Heart right ventricle (tissue), 16 donors: ENCODE measurements around the gene CCDC182. TPM values are rescaled to one million over a fixed set of nuclear protein-coding genes. Genes with fewer than 3 reads are reported as not detected.

Experiments
- ATAC-seq, 8 donors: fragments of 200-7000 bp; cut with Tn5 transposase; one replicate each; pipeline ENCODE4 v1.9.1; 2020; ENCODE audit warnings: mild to moderate bottlenecking in 8 of 8, moderate library complexity in 8 of 8, moderate number of reproducible peaks in 1 of 8
- DNase-seq, 2 donors: peaks; one replicate each; pipeline ENCODE4 v3.0.0-alpha.2; 2020
- H3K27ac ChIP-seq, 10 donors: fragments of 200-600 bp; sonication (generic) in 2 of 10; one replicate each; pipeline versions ENCODE4 v1.5.0 to v1.8.0; 2020 to 2022; ENCODE audit warnings: mild to moderate bottlenecking in 3 of 10
- H3K27me3 ChIP-seq, 7 donors: fragments of 200-600 bp; one replicate each; pipeline ENCODE4 v1.8.0; 2021 to 2022; ENCODE audit warnings: mild to moderate bottlenecking in 2 of 7
- H3K36me3 ChIP-seq, 9 donors: fragments of 200-600 bp; sonication (generic) in 1 of 9; one replicate each; pipeline versions ENCODE4 v1.5.0 to v1.8.0; 2020 to 2022; ENCODE audit warnings: mild to moderate bottlenecking in 2 of 9
- H3K4me1 ChIP-seq, 9 donors: fragments of 200-600 bp; sonication (generic) in 1 of 9; one replicate each; pipeline versions ENCODE4 v1.5.0 to v1.8.0; 2020 to 2022; ENCODE audit warnings: mild to moderate bottlenecking in 4 of 9
- H3K4me3 ChIP-seq, 10 donors: fragments of 200-600 bp; sonication (generic) in 2 of 10; one replicate each; pipeline versions ENCODE4 v1.5.0 to v1.8.0; 2020 to 2022; ENCODE audit warnings: mild to moderate bottlenecking in 7 of 10, moderate library complexity in 2 of 10
- H3K9me3 ChIP-seq, 11 donors: fragments of 200-600 bp in 10 of 11; sonication (generic) in 2 of 11; one replicate each; pipeline versions ENCODE4 v1.5.0 to v1.8.0; 2013 to 2022; ENCODE audit warnings: mild to moderate bottlenecking in 2 of 11, control low read depth in 1 of 11, moderate library complexity in 1 of 11
- WGBS, 2 donors: extraction: QIAGEN DNeasy Blood & Tissue Kit; methylation state at CpG; one replicate each; pipeline ENCODE4 v1.1.7; 2013; ENCODE audit warnings: inconsistent platforms in 1 of 2; 5-methylcytosine and 5-hydroxymethylcytosine counted together
- intact Hi-C, 10 donors: fragments of 100-400 bp; cut with DNase I; formaldehyde crosslinking; loops; one replicate each; pipeline versions ENCODE4 v1.11.1 to v1.14.2; 2022
- polyA plus RNA-seq, 2 donors: library from polyadenylated mRNA; stranded (reverse); fragments of 200-250 nt; gene quantifications; one replicate each; pipeline ENCODE4 v1.2.3, GENCODE V29; 2013
- total RNA-seq, 10 donors: library from RNA; stranded (reverse); fragmentation: NEBNext Ultra II Directional in 3 of 10; extraction: Animal tissue kit (Norgen Biotek cat#: 25700) in 3 of 10; gene quantifications; one replicate each; pipeline versions ENCODE4 v1.2.1 to v1.2.4, GENCODE V29; 2021 to 2023
- TF ChIP-seq, protein P1 (sequence below), 9 donors: fragments of 200-600 bp; sonication (generic) in 2 of 9; IDR thresholded peaks; one replicate each; pipeline versions ENCODE4 v1.5.0 to v1.8.0; 2021 to 2022; ENCODE audit warnings: antibody characterized with exemption in 9 of 9, mild to moderate bottlenecking in 5 of 9, moderate library complexity in 1 of 9
- donor health status: Arrhythmogenic right ventricular cardiomyopathy.
- donor health status: ischemic (EF 13 %, LVEDD 7.1; RV severe dilation, severe dysfunction).
- donor health status: healthy with polysubstance abuse.
- donor health status: DM: no; HTN: yes; CAD: no.
- donor health status: DM: no; HTN: no; CAD: no.
- donor health status: ischemic (EF 25% LVEDD 6.9; RV normal size, moderate dysfunction).
- donor health status: ischemic (EF 25% LVEDD 5.7; RV mildly dilated, moderate dysfunction).
- donor health status: healthy.
- donor health status: DM: yes; HTN: yes; CAD: no.
- donor health status: Ischemic cardiomyopathy.
- donor health status: ischemic (EF 35%, LVEDD 5.7; RV mildly dilated, moderate dysfunction).
- donor health status: nonischemic (EF 11% LVEDD 7.7; RV severe dilation, severe dysfunction).
- donor health status: DM: yes; HTN: yes; CAD: no.
- donor health status: PGD.
- donor health status: ischemic (EF 29% LVEDD 5.4; RV normal size, mild dysfunction).
- donor health status: nonischemic (EF 23%, LVEDD 6.1; RV moderate dilation, normal function).

The CCDC182 gene
- total and polyA plus RNA-seq, 12 donors: not detected

DNA sequence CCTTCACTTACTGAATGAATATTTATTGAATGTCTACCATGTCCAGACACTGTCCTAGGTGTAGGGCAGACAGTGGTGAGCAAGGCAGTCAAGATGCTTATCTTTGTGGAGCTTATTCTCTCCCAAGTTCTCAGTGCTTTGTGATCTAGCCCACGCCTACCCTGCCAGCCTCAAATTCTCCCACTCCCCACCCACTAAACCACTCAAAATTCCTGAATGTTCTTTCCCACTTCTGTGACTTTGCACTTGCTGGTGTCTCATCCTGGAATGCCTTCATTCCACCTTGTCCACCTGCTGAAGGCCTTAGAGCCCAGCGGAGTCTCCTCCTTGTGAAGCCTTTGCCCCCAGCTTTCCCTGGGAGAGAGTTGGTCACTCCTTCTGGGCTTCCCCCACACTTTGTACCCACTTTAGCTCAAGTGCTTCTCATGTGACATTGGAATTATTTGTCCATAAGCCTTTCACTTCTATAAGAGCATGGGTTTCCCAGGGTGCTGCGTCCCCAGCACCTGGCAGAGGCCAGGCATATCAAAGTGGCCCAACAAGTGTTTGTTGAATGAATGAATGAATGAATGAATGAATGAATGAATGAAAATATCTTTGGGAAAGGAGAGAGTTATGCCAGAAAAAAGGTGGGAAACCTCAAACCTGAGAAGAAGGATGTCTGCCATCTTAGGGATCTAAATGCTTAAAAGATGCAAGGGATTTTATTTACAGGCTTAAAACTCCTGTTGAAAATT is 23.0 kb downstream of the CCDC182 start:
- WGBS, 2 donors: 94 to 96% methylated on average over 3 of the region's 3 CpGs
- no peak for ATAC-seq

DNA sequence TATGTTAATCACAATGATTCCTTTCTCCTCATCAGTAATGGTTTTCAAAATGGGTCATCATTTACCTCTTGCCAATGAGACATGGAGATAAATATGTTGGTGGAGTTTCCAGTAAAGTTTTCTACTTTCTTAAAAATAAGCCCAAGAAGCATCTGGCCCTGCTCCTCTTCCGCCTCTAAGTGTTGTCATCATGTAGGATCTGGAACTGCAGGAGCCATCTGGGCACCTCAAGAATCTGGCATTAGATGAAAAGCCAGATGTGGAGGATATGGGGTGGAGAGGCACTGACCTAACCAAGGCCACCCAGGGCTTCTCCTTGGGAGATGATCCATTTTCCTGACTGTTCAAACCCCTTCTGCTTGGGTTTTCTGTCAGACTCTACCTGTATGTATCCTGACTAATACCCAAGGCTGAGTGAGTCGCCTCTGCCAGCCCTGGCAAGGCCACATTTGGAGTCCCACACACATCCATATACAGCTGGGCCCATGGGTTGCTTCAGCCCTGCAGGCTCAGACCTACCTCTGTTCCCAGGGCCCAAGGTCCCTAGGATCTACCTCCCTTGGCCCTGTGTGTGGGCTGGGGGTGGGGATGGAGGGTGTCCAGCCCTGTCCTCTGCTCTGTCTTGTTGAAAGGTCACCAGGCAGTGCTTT is 24.6 kb downstream of the CCDC182 start:
- no peak for DNase-seq
- H3K27me3 ChIP-seq: peaks cover 0 to 3% (median 0%) of the 10 kb centered on the region in 7 donors
- no peaks in the 10 kb centered on the region for H3K36me3 ChIP-seq
- no peak overlapping the region for H3K4me3 ChIP-seq
- H3K9me3 ChIP-seq: no peaks in the 10 kb centered on the region
- intact Hi-C loops: no loop called here
- 92 to 96% methylated on average over 2 of the region's 2 CpGs for WGBS, 2 donors
- peak in 2 of 8 donors; percentile 45 to 47 for ATAC-seq
- TF ChIP-seq, protein P1, sequence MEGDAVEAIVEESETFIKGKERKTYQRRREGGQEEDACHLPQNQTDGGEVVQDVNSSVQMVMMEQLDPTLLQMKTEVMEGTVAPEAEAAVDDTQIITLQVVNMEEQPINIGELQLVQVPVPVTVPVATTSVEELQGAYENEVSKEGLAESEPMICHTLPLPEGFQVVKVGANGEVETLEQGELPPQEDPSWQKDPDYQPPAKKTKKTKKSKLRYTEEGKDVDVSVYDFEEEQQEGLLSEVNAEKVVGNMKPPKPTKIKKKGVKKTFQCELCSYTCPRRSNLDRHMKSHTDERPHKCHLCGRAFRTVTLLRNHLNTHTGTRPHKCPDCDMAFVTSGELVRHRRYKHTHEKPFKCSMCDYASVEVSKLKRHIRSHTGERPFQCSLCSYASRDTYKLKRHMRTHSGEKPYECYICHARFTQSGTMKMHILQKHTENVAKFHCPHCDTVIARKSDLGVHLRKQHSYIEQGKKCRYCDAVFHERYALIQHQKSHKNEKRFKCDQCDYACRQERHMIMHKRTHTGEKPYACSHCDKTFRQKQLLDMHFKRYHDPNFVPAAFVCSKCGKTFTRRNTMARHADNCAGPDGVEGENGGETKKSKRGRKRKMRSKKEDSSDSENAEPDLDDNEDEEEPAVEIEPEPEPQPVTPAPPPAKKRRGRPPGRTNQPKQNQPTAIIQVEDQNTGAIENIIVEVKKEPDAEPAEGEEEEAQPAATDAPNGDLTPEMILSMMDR (IDR thresholded peaks at IDR 0.05): no peak
- peaks cover 0 to 5% (median 0%) of the 10 kb centered on the region in 9 donors for H3K4me1 ChIP-seq
- H3K27ac ChIP-seq: no peak overlapping the region

More for the DNA sequence above, 23.0 kb downstream of the CCDC182 start:
- TF ChIP-seq, protein P1 (IDR thresholded peaks at IDR 0.05): no peak
- H3K4me1 ChIP-seq: peaks cover 0 to 5% (median 0%) of the 10 kb centered on the region in 9 donors
- DNase-seq: no peak
- no peak overlapping the region for H3K27ac ChIP-seq
- no peaks in the 10 kb centered on the region for H3K9me3 ChIP-seq
- H3K4me3 ChIP-seq: no peak overlapping the region
- no peaks in the 10 kb centered on the region for H3K27me3 ChIP-seq
- intact Hi-C loops: no loop called here
- H3K36me3 ChIP-seq: no peaks in the 10 kb centered on the region

DNA sequence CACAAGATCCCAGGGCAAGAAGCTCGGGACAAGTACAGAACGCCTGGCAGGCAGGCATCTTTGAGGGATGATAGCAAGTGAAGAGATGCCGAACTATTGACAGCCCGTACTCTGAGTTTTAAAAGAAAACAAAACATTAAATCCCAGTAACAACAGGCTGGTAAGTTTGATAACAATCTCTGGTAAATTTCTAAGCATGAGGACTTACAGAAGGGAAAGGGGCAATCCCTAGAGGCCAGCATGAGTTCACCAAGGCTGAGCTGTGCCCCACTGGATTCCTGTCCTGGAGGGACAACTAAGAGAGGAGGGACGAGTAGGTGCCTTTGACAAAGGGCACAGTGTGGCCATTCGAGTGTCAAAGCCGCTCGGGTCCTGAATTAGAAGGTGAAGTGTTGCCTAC is 26.2 kb downstream of the CCDC182 start:
- 73 to 76% methylated on average over 8 of the region's 8 CpGs for WGBS, 2 donors
- no peaks in the 10 kb centered on the region for H3K36me3 ChIP-seq
- DNase-seq (no peak), ATAC-seq (no peak)
- peaks cover 0 to 8% (median 3%) of the 10 kb centered on the region in 7 donors for H3K27me3 ChIP-seq
- no peaks in the 10 kb centered on the region for H3K9me3 ChIP-seq
- no peak overlapping the region for H3K27ac ChIP-seq
- intact Hi-C loops: no loop called here
- no peak overlapping the region for H3K4me3 ChIP-seq
- H3K4me1 ChIP-seq: peaks cover 0 to 5% (median 0%) of the 10 kb centered on the region in 9 donors
- TF ChIP-seq, protein P1 (IDR thresholded peaks at IDR 0.05): no peak

DNA sequence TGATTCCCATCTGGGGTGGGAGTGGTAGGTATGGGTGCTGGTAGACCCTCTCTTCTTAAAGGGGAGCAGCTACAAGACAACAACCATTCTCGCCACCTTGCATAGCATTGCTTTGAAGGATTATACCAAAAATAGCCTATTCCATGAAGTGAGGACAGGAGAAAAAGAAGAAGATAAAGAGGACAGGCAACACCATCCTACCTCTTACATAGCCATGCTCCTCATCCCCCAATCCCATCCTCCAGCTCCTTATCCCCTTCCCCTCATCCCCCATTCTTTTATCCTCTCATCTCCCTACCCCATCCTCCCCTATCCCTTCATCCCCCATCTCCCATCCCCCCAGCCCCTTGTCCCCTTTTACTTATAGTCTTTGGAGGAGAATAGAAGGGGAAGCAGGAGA is 29.1 kb downstream of the CCDC182 start:
- DNase-seq (no peak), ATAC-seq (no peak)
- TF ChIP-seq, protein P1 (IDR thresholded peaks at IDR 0.05): no peak
- Histone ChIP-seq H3K27me3 (peaks cover 0 to 13% (median 5%) of the 10 kb centered on the region in 7 donors), H3K36me3 (no peaks in the 10 kb centered on the region), H3K4me3 (no peak overlapping the region), H3K27ac (no peak overlapping the region), H3K4me1 (peaks cover 0 to 5% (median 0%) of the 10 kb centered on the region in 9 donors), H3K9me3 (no peaks in the 10 kb centered on the region)
- intact Hi-C loops: no loop called here
- 79 to 89% methylated on average over 1 of the region's 1 CpG for WGBS, 2 donors
